ENCODE data around the gene ABCA2. TPM values are rescaled to one million over a fixed set of nuclear protein-coding genes. Genes with fewer than 3 reads are reported as not detected.

Gene ABCA2
- total RNA-seq, 4 donors from 2014 or later = 14.1 to 20.0 (median 16.7) TPM

GRCh38 chr9:137051145-137051724 lies 23.2 kb upstream of the ABCA2 start:
- Histone ChIP-seq H3K4me3 (no peak overlapping the region), H3K27me3 (peaks cover 37 to 82% (median 78%) of the 10 kb centered on the region in 3 donors), H3K4me1 (peaks cover 12 to 21% of the 10 kb centered on the region in 2 donors), H3K9me3 (no peaks in the 10 kb centered on the region), H3K27ac (no peak overlapping the region), H3K36me3 (no peaks in the 10 kb centered on the region)
- intact Hi-C loops (cut with DNase I; ENCODE audit: low total_unique reads) (no loop called here), in situ Hi-C loops (cut with MboI; ENCODE audit: low sequenced_read_pairs in 4 of 4) (no loop called here)
- DNase-seq = no peak
- no peak for ATAC-seq
- TF ChIP-seq, protein P1, sequence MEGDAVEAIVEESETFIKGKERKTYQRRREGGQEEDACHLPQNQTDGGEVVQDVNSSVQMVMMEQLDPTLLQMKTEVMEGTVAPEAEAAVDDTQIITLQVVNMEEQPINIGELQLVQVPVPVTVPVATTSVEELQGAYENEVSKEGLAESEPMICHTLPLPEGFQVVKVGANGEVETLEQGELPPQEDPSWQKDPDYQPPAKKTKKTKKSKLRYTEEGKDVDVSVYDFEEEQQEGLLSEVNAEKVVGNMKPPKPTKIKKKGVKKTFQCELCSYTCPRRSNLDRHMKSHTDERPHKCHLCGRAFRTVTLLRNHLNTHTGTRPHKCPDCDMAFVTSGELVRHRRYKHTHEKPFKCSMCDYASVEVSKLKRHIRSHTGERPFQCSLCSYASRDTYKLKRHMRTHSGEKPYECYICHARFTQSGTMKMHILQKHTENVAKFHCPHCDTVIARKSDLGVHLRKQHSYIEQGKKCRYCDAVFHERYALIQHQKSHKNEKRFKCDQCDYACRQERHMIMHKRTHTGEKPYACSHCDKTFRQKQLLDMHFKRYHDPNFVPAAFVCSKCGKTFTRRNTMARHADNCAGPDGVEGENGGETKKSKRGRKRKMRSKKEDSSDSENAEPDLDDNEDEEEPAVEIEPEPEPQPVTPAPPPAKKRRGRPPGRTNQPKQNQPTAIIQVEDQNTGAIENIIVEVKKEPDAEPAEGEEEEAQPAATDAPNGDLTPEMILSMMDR (IDR thresholded peaks at IDR 0.05 in 4 of 5, conservative IDR thresholded peaks at IDR 0.05 in 1 of 5) = no peak
- TF ChIP-seq POLR2A (IDR thresholded peaks at IDR 0.05) = no peak

DNA sequence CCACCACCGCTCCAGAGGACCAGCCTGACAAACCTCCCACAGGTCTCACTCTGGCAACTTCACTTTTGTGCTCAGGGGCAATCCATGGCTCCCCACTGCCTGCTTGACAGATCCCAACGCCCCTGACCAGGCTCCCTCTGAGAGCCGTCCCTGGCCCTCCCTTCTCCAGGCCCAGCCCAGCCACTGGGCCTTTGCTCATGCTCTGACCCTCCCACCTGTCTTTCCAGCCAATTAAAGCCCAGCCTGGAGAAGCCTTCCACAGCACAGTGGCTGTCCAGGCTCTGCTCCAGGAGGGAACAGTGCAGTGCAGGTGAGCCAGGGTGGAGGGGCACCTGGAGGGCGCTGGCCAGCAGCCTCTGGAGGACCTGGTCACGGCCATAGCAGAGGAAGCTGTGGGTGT lies 22.5 kb upstream of the ABCA2 start:
- Histone ChIP-seq H3K4me3 (no peak overlapping the region), H3K4me1 (peaks cover 12 to 24% of the 10 kb centered on the region in 2 donors), H3K9me3 (no peaks in the 10 kb centered on the region), H3K27ac (no peak overlapping the region), H3K36me3 (no peaks in the 10 kb centered on the region), H3K27me3 (peaks cover 35 to 75% (median 71%) of the 10 kb centered on the region in 3 donors)
- TF ChIP-seq, protein P1 (IDR thresholded peaks at IDR 0.05 in 4 of 5, conservative IDR thresholded peaks at IDR 0.05 in 1 of 5) = no peak
- no peak for TF ChIP-seq POLR2A (IDR thresholded peaks at IDR 0.05)
- intact Hi-C loops (cut with DNase I; ENCODE audit: low total_unique reads) = no loop called here
- DNase-seq (no peak), ATAC-seq (no peak)
- in situ Hi-C loops (cut with MboI; ENCODE audit: low sequenced_read_pairs in 4 of 4) = no loop called here

DNA sequence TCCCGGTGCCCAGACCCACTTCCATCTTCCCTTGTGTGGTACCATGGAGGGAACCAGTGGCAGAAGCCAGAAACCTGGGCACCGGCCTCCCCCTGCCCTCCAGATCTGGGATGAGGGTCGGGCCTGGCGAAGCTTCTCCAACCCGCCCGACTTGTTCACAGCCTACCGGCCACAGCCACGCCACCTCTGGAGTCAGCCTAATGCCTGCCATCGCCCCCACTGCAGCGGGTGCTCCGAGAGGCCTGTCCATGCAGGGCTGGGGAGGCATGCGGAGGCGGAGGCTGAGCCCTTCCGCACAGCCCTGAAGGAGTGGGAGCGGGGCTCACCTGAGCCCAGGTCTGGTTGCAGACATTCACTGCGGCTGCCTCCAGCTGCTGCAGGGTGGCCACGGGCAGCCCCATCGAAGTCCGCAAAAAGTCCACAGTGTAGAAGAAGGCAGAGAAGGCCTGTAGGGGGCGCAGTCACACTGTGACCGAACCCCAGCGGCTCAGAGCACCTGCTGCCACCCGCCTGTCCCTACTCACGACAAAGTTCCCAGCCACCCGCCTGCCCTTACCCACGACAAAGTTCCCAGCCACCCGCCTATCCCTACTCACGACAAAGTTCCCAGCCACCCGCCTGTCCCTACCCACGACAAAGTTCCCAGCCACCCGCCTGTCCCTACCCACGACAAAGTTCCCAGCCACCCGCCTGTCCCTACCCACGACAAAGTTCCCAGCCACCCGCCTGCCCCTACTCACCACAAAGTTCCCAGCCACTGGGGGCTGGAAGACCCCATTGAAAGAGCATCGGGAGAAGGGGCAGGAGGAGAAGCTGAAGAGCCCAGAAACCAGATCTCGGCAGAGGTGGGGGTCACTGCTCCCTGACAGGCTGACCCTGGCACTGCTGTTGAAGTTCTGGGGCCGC lies 21.8 kb upstream of the ABCA2 start:
- no peak for DNase-seq
- peaks cover 33 to 68% (median 66%) of the 10 kb centered on the region in 3 donors for H3K27me3 ChIP-seq

DNA sequence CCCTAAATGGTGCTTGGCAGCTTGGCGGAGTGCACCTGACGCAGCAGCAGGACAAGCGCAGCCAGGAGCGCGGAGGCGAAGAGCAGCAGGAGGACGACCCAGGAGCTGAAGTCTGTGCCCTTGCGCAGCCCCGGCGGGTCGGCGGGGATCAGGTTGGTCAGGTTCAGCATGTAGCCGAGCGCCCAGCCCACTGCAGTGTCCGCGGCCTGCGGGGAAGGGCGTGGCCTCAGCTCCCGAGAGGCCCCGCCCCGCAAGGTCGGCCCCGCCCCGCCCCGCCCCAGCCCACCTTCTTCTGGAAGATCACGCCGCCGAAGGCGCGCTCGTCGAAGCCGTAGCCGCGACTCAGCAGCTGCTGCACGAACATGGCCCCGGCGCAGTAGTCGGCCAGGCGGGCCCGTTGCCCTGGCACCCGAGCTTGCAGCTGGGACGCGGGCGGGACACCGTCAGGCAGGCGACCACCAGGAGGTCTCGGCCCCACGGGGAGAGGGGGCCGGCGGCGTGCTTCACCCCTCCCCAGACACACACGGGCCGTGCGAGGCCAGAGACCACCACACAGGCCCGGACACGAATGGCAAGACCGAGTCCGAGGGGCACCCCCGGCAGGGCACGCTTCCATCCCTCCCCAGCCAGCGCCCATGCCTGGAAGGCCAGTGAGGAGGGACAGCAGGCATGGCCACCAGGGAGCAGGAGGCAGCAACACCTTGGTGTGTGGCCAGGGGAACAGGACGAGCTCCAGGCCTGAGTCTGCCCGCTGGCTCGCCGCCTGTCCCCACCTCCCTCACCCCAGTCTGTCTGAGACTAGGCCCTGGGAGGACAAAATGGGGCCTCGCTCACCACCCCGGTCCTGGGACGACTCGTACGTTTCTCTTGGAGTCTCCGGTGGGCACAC lies 20.9 kb upstream of the ABCA2 start:
- no peak overlapping the region for H3K4me3 ChIP-seq
- intact Hi-C loops (cut with DNase I; ENCODE audit: low total_unique reads) (no loop called here), in situ Hi-C loops (cut with MboI; ENCODE audit: low sequenced_read_pairs in 4 of 4) (no loop called here)
- H3K27me3 ChIP-seq = peaks cover 33 to 61% (median 58%) of the 10 kb centered on the region in 3 donors
- DNase-seq (no peak), ATAC-seq (no peak)
- no peaks in the 10 kb centered on the region for H3K9me3 ChIP-seq
- H3K27ac ChIP-seq = no peak overlapping the region
- TF ChIP-seq, protein P1 (IDR thresholded peaks at IDR 0.05 in 4 of 5, conservative IDR thresholded peaks at IDR 0.05 in 1 of 5) = no peak
- no peak for TF ChIP-seq POLR2A (IDR thresholded peaks at IDR 0.05)
- peaks cover 5 to 32% of the 10 kb centered on the region in 2 donors for H3K4me1 ChIP-seq
- no peaks in the 10 kb centered on the region for H3K36me3 ChIP-seq

More for the DNA sequence above, 21.8 kb upstream of the ABCA2 start:
- H3K9me3 ChIP-seq = no peaks in the 10 kb centered on the region
- no peak for TF ChIP-seq POLR2A (IDR thresholded peaks at IDR 0.05)
- TF ChIP-seq, protein P1 (IDR thresholded peaks at IDR 0.05 in 4 of 5, conservative IDR thresholded peaks at IDR 0.05 in 1 of 5) = peak in 3 of 5 experiments; percentile 6 to 44 (median 42)
- intact Hi-C loops (cut with DNase I; ENCODE audit: low total_unique reads) = no loop called here
- no peak overlapping the region for H3K27ac ChIP-seq
- ATAC-seq = no peak
- no peaks in the 10 kb centered on the region for H3K36me3 ChIP-seq
- H3K4me3 ChIP-seq = no peak overlapping the region
- H3K4me1 ChIP-seq = peaks cover 8 to 25% of the 10 kb centered on the region in 2 donors
- in situ Hi-C loops (cut with MboI; ENCODE audit: low sequenced_read_pairs in 4 of 4) = no loop called here
